Measurements from ENCODE around the gene MAGIX.
"Not testable (repeated sequence)": the region's sequence is repeated elsewhere in the genome, so short reads cannot be mapped to it uniquely, and the experiment has no call there.

Gene MAGIX

DNA sequence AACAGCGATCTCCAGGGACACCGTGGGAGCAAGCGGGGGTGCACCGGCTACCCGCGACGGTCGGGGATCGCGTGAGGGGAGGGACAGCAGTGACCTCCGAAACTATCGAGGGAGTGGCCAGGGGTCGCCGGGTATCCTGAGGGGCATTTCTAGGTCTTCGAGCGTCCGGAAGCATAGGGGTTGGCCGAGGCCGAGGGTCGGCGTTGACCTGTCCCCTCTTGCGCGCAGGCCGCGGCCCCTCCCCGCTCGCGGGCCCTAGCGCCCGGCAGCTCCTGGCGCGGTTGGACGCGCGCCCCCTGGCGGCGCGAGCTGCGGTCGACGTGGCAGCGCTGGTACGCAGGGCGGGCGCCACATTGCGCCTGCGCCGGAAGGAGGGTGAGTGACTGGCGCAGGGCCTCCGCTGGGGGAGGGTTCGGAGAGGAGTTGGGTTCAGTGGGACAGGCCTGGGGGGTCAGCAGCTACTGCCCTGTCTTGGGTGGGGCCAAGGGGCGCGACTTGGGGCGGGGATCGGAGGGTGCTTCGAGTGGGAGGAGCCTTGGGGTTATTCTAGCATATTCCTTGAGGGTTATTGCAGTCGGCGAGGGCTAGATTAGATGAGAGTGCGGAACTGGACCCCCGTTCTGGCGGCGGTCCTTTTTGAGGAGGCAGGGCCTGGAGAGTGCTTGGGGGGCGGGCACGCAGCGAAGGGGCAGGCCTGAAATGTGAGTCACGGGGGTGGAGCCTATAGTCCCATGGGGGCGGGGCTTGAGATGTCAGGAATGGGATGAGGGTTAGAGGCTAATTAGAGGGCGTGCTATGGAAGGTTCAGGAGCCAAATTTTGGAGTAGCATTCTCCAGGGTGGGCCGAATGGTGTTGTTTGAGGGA lies 1.2 kb downstream of the MAGIX start:
- DNase-seq: peak; percentile 87

DNA sequence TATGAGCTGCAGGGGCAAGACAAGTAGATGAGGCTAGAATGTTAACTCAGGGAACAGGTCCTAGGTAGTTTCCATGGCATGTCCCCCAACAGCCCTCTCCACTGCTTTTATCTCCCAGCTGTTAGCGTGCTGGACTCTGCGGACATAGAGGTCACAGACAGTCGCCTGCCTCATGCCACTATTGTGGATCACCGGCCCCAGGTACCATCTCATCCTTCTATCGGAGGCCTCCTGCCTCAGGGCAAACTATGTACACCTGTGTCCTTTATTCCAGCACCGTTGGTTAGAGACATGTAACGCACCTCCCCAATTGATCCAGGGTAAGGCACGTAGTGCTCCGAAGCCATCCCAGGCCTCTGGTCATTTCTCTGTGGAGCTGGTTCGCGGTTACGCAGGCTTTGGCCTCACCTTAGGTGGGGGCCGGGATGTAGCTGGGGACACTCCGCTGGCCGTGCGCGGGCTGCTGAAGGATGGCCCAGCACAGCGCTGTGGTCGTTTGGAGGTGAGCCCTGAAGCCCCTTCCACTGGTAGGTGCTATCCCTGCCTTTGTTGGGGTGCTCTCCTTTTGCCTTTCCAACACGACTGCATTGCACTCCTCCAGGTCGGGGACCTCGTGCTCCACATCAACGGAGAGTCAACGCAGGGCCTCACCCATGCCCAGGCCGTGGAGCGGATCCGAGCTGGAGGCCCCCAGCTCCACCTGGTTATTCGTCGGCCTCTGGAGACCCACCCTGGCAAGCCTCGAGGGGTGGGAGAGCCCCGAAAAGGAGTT lies 2.2 kb downstream of the MAGIX start:
- no peak for DNase-seq

DNA sequence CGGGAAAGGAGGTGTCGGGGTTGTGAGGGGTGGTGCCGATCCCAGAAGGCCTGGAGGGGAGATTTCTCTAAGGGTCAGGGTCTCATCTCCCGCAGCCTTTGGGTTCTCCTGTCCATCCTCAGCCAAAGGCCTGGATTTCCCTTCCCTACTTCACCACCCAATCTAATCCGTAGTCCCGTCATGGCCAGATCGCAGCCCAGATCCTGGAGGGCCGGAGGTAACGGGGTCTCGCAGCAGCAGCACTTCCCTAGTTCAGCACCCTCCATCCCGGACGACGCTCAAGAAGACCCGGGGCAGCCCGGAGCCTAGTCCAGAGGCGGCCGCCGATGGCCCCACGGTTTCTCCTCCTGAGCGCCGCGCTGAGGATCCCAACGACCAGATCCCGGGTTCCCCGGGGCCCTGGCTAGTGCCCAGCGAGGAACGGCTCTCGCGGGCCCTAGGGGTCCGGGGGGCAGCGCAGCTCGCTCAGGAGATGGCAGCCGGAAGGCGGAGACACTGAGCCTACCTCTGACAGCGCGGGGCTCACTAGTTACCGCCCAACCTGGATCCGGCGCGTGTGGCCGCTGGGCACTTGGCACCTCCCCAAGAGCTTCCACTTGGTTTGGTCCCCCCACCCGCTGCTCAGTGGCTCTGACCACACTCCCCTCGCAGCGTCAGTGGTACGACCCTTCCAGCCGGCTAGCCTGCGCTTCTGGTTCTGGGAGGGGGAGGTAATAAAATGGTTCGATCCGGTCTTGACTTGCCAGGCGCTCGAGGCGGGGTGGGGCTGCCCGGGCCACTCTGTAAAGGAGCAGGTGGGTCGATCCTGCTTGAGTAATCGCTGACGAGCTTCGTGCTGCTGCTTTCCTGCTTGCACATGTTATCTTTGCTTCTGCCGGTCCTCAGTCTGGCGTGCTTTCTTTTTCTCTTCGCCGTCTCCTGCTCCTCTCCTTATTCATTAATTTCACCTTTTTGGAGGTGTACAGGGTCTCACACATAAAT lies 3.6 kb downstream of the MAGIX start:
- peak; percentile 81 for DNase-seq

GRCh38 chrX:49166914-49167739 lies 4.6 kb downstream of the MAGIX start:
- peak; percentile 81 for DNase-seq

DNA sequence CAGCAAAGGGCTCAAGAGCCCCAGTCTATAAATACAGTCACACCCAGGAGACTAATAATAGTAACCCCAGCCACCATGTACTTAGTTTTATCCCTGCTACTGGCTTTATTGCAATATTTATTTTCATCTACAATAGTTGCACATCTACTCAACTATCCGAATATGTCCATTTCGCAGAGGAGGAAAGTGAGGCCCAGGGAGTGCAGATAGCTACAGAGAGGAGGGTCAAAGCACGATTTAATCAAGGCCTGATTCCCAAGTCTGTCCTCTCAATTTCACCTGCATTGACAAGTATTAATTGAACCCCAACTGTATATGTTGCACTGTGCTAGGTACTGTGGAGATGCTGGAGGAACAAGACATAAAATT lies 5.2 kb downstream of the MAGIX start:
- no peak for DNase-seq

DNA sequence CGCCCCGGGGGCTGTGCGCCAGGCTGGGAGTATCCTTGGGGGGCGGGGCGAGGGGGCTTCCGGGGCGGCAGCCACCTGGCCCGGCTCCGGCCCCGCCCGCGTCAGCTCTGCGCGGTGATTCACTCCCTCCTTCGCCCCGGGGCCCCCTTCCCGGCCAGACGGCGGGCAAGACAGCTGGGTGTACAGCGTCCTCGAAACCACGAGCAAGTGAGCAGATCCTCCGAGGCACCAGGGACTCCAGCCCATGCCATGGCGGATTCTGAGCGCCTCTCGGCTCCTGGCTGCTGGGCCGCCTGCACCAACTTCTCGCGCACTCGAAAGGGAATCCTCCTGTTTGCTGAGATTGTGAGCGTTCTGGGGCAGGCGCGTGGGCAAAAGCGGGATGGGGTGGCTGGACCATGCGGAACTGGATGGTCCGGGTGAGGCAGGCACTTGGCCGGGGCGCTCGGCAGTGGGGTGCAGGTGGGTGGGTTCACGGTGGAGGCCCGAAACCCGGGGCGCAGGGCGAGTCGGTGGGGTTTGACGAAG lies 9.3 kb downstream of the MAGIX start, which contains the start of gene PLP2:
Gene PLP2 (plus strand): TSS at position 147 of the 528 bp plus-strand sequence. CDS start 103 bp downstream, at position 250.
- DNase-seq: peak; percentile 83

GRCh38 chrX:49172280-49172780 lies 9.8 kb downstream of the MAGIX start:
- peak; percentile 79 for DNase-seq

DNA sequence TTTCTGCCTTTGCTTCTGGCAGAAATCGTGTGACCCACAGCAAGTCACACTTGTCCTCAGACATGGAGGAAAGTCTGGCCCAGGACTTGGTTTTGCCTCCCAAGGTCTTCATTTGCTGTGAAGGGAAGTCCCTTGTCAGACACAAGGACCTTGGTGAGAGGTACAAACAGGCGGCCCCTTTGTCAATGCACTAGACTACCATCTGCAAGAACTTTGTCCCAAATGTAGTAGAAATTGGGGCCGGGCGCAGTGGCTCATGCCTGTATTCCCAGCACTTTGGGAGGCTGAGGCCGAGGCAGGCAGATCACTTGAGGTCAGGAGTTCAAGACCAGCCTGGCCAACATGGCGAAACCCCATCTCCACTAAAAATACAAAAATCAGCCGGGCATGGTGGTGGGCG lies 11.0 kb downstream of the MAGIX start:
- not testable (repeated sequence) for DNase-seq

- no peak for DNase-seq
Measured at GRCh38 chrX:49174723-49175122, 12.2 kb downstream of the MAGIX start.

DNA sequence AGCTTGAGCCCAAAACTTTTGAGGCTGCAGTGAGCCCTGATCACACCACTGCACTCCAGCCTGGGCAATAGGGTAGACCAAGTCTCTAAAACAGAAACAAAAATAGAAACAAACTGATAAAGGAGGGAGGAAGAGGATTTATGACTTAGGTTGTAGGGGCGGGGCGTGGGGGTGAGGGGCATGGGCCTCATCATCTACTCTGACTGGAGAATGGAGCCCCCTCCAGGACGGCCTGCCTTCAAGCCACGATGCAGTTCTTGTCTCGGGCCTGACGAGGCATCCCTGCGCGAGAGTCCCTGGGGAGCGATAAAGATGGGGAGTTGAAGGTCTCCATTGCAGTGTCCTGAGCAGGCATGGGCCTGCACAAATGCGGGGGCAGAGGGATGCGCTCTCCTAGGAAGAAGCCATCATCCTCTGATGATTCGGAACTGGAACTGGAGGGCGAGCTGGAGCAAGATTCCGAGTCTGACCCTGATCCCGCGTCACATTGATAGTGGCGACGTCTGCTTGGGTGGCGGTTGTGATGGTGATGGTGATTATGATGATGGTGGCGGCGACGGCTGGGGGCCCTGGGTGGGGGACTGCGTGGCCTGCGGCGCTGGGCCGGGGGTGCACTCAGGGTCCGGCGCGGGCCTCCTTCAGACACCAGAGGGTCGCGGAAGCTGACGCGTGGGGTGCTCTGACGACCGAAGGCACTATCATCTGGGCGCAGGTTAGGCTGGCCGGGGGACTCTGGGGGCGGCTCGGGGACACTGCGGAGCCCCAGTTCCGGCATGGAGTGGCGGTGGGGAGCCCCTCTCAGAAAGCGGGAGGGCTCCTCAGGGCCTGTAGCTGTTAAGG lies 13.1 kb downstream of the MAGIX start:
- DNase-seq: no peak

- no peak for DNase-seq
Measured at GRCh38 chrX:49176421-49177326, 14.1 kb downstream of the MAGIX start.

DNA sequence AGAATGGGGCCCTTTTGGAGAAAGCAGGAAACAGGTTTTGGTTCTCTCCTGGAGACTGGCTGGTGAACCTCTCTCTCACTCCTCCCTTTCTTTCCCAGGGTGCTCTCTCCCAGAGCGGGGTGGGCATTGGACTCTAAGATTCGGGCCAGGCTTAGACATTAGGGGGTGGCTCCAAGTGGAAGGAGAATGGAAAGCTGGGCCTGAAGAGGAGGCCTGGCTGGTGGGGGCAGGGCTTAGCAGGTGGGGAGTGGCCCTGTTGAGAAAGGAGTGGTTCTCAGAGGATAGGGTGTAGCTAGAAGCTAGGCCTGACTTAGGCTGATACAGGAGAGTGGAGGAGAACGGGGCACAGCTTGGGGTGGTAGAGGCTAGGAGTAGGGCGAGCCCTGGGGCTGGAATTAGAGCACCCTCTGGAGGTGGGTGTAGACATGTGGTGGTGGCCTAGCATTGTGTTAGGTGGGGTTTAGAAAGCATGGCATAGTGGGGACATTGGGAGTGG lies 14.8 kb downstream of the MAGIX start:
- DNase-seq: no peak

DNA sequence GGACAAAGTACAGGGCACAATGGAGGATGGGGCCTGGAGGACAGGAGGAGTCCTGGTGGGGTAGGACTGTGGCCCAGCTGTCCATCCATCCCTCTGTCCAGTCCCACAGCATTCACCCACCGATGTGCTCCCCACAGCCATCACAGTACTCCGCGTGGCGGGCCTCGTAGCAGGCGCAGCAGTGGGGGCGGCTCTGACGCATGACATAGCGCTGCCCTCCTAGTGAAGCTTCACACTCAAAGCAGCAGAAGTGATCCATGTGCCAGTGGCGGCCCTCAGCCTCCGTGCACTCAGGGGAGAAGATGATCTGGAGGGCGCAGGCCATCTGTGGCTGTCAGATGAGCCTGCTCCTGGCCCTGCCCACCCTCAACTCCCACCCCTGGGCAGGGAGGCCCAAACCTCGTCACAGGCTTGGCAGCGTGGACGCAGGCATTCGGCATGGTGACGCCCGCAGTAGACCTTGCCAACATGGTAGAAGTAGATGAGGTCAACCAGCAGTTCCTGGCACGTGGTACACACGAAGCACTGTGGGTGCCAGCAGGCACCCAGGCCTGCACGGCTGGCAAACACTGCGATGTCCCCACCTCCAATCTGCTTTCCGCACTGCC lies 15.4 kb downstream of the MAGIX start:
- DNase-seq: no peak

DNA sequence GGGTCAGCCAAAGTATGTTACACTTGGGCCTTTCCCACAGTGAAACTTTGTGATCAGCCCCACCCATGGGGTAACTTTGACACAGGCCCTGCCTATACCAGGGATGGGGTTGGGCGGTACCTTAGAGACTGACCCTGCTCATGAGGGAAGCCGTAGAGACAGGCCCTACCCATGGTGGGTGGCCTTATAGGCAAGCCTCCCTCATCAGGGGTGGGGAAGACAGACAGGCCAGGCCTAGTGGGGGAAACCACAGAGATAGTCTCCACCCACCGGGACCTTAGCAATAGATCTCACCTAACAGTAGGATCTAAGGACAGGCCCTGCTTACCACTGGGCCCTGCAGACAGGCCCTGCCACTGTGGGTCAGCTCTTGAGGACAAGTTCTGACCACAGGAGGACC lies 16.0 kb downstream of the MAGIX start:
- DNase-seq: no peak

- DNase-seq: no peak
Measured at GRCh38 chrX:49179358-49179757, 16.8 kb downstream of the MAGIX start.

DNA sequence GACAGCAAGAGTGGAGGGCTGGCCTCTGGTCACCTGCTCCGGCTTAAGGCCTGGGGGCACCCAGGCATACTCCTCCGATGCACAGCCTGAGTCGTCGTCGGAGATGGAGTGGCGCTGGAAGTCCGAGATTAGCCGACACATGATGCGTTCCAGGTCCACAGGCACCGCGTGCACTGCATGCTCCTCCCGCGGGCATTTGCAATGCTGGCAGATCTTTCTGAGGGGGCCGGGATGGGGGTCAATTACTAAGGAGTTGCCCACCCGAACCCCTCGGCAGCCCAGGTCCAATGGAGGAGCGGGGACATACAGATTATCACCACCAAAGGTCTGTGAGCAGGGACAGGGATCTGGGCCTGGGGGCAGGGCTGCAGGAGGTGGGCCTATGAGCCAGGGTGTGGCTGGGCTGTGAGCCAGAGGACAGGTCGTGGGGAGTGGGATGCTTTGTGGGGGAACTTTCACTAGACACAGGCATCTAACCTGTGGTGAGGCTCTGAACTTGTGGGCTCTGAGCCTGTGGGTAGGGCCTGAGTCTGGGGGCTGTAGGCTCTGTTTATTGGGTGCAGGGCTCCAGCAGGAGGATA lies 21.2 kb downstream of the MAGIX start:
- no peak for DNase-seq

- no peak for DNase-seq
Measured at GRCh38 chrX:49184294-49185281, 22.0 kb downstream of the MAGIX start.

Data from activated CD8-positive, alpha-beta memory T cell treated with anti-CD3 and anti-CD28 coated beads, Interleukin-2, amount 50 U/mL, for 48 hours (primary cell).